GM18520 (cell line): ENCODE measurements around the gene ADAMTS17.

Source experiments
- ATAC-seq: cut with Tn5 transposase; IDR thresholded peaks from one replicate; pipeline ENCODE4 v1.9.1; 2021; ENCODE audit not compliant: unreplicated experiment

ADAMTS17 gene

GRCh38 chr15:100341750-100342560 lies at the start of gene ADAMTS17:
TSS of gene ADAMTS17 (minus strand) at chr15:100341975. CDS start at chr15:100341899, 76 bp downstream.
- ATAC-seq: peak; percentile 88

- ATAC-seq: no peak
These were observed 43.7 kb upstream of the ADAMTS17 start for GRCh38 chr15:100385300-100386050.

GRCh38 chr15:100384108-100384410 lies 42.3 kb upstream of the ADAMTS17 start:
- ATAC-seq: no peak

- no peak for ATAC-seq
These were observed 41.7 kb upstream of the ADAMTS17 start for GRCh38 chr15:100383302-100384107.

GRCh38 chr15:100373942-100374341 lies 32.2 kb upstream of the ADAMTS17 start:
- no peak for ATAC-seq

- ATAC-seq: no peak
These were observed 31.5 kb upstream of the ADAMTS17 start for GRCh38 chr15:100373120-100373896.

- no peak for ATAC-seq
These were observed 31.0 kb upstream of the ADAMTS17 start for GRCh38 chr15:100372739-100373119.

GRCh38 chr15:100355342-100355741 lies 13.6 kb upstream of the ADAMTS17 start:
- no peak for ATAC-seq

GRCh38 chr15:100353449-100353848 lies 11.7 kb upstream of the ADAMTS17 start:
- no peak for ATAC-seq

- ATAC-seq: no peak
These were observed 8.9 kb upstream of the ADAMTS17 start for GRCh38 chr15:100350434-100351226.

GRCh38 chr15:100349696-100350433 lies 8.1 kb upstream of the ADAMTS17 start:
- ATAC-seq: peak; percentile 55

- no peak for ATAC-seq
These were observed 7.5 kb upstream of the ADAMTS17 start for GRCh38 chr15:100349321-100349695.

- no peak for ATAC-seq
These were observed 6.8 kb upstream of the ADAMTS17 start for GRCh38 chr15:100348578-100348977.

- no peak for ATAC-seq
These were observed 5.2 kb upstream of the ADAMTS17 start for GRCh38 chr15:100346866-100347512.

GRCh38 chr15:100345438-100345837 lies 3.7 kb upstream of the ADAMTS17 start:
- no peak for ATAC-seq

- no peak for ATAC-seq
These were observed 1.5 kb upstream of the ADAMTS17 start for GRCh38 chr15:100343251-100343650.

- ATAC-seq: no peak
These were observed 481 bp downstream of the ADAMTS17 start for GRCh38 chr15:100341239-100341749.

GRCh38 chr15:100340721-100341238 lies 995 bp downstream of the ADAMTS17 start:
- no peak for ATAC-seq
